B cell (primary cell): Measurements from ENCODE around the gene KRT33A.

ENCODE experiments used
- EZH2 ChIP-seq: IDR thresholded peaks from 2 replicates; pipeline ENCODE4 v1.6.1; 2012; ENCODE audit warnings: borderline replicate concordance, low read depth, mild to moderate bottlenecking, moderate library complexity, low read length; ENCODE audit not compliant: insufficient read depth, poor library complexity, severe bottlenecking
- TF ChIP-seq, protein P1 (sequence below): fragments of 200-600 bp; IDR thresholded peaks from one replicate; pipeline ENCODE4 v1.8.0; 2022; ENCODE audit warnings: antibody characterized with exemption, mild to moderate bottlenecking

DNA sequence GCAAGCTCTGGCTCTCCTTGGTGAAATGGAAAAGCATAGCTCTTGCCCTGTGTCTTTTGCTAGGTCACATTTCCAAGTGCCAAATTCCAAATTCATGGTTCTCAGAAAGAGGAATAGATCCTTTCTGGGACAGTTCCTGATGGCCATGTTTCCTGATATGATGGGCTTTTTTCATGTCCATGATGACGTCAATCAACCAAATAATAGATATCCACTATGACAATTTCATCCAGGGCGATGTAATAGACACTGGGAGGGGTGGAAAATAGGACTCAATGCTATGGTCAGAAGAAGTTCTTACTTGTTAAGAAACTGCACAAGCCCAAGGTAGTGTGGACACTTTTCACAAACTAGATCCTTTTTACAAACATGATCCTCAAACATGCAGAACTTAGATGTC, 549 bp upstream of the KRT33A start:
- no peak for TF ChIP-seq EZH2
- TF ChIP-seq, protein P1, sequence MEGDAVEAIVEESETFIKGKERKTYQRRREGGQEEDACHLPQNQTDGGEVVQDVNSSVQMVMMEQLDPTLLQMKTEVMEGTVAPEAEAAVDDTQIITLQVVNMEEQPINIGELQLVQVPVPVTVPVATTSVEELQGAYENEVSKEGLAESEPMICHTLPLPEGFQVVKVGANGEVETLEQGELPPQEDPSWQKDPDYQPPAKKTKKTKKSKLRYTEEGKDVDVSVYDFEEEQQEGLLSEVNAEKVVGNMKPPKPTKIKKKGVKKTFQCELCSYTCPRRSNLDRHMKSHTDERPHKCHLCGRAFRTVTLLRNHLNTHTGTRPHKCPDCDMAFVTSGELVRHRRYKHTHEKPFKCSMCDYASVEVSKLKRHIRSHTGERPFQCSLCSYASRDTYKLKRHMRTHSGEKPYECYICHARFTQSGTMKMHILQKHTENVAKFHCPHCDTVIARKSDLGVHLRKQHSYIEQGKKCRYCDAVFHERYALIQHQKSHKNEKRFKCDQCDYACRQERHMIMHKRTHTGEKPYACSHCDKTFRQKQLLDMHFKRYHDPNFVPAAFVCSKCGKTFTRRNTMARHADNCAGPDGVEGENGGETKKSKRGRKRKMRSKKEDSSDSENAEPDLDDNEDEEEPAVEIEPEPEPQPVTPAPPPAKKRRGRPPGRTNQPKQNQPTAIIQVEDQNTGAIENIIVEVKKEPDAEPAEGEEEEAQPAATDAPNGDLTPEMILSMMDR = no peak
